H1 (cell line): Measurements from ENCODE around the gene PECR. TPM values are rescaled to one million over a fixed set of nuclear protein-coding genes. Genes with fewer than 3 reads are reported as not detected.

ENCODE experiments used
- HDAC2 ChIP-seq, 2 experiments: fragments of 300-600 bp in 1 of 2; sonication (generic) in 1 of 2; IDR thresholded peaks; 2 replicates each; pipeline ENCODE4 v1.6.1; 2011 to 2012; ENCODE audit warnings: low read depth in 2 of 2, low read length in 2 of 2, mild to moderate bottlenecking in 2 of 2, moderate library complexity in 2 of 2, borderline replicate concordance in 1 of 2, inconsistent platforms in 1 of 2
- POLR2AphosphoS5 ChIP-seq: IDR thresholded peaks from 2 replicates; pipeline ENCODE4 v1.6.1; 2011; ENCODE audit warnings: low read depth, low read length
- polyA plus RNA-seq, 7 experiments: library from polyadenylated mRNA; depleted of rRNA in 3 of 7; stranded (reverse) in 5 of 7; unstranded in 2 of 7; fragments of >200 nt in 5 of 7; fragments of 200-250 nt in 2 of 7; gene quantifications; 1 replicate in 5 of 7; 2 replicates in 1 of 7; 4 replicates in 1 of 7; pipeline versions ENCODE4 v1.2.1 to v1.2.3, GENCODE V29; 2011 to 2013; ENCODE audit warnings: missing spikeins in 2 of 7, mixed read lengths in 2 of 7
- total RNA-seq: library from RNA; stranded (reverse); fragmentation: NEBNext Ultra II Directional; extraction: Animal tissue kit (Norgen Biotek cat#: 25700); gene quantifications from 2 replicates; pipeline ENCODE4 v1.2.1, GENCODE V29; 2021

The PECR gene
- total and polyA plus RNA-seq, 2 of the 8 experiments (the other 6 are each of a cell fraction or from before 2014, with no cell fraction given) = 15.9 to 19.2 TPM

DNA sequence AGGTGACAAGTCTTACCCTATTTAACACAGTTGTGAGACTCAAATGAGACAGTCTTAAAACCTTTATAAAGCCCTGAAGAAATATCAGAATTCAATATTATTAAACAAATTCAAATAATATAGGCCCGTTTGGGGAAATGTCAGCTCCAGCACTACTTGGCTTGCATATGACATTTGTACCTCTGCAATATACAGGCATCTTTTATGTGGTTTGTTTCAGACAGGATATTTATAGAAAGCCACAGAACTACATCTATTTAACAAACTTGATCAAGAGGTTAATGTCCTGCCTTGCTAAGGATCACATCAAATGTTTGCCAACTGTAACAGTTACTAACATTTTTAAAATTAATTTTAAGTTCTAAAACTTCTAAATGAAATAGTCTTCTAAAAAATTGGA is 65.0 kb downstream of the PECR start (continued):
- no peak for TF ChIP-seq HDAC2 (IDR thresholded peaks at IDR 0.05; ENCODE audit: borderline replicate concordance in 1 of 2, low read depth in 2 of 2, low read length in 2 of 2)
- no peak for TF ChIP-seq POLR2AphosphoS5
